B cell (primary cell): Measurements from ENCODE around the gene RPS15A. TPM values are rescaled to one million over a fixed set of nuclear protein-coding genes. Genes with fewer than 3 reads are reported as not detected.
A peak's percentile ranks its signal among the peaks of the same experiment; 100 is the strongest.

Experiments used
- ATAC-seq: fragments of 200-7000 bp; cut with Tn5 transposase; one replicate; pipeline ENCODE4 v1.10.0; 2021; ENCODE audit warnings: low read depth, mild to moderate bottlenecking, moderate number of reproducible peaks, moderate library complexity
- CTCF ChIA-PET: fragments of 350-600 bp; sonication (Branson Sonifier 250); formaldehyde crosslinking; loops from one replicate; lab custom pipeline; 2021; ENCODE audit warnings: antibody characterized with exemption, inconsistent platforms; lab: Charles Lee
- POLR2A ChIA-PET: fragments of 350-600 bp; sonication (Branson Sonifier 250); formaldehyde crosslinking; loops from one replicate; lab custom pipeline; 2021; ENCODE audit warnings: antibody characterized with exemption; lab: Charles Lee
- DNase-seq: peaks from one replicate; pipeline ENCODE4 v3.0.0; 2013
- H2AFZ ChIP-seq: 2 replicates; pipeline ENCODE4 v1.6.1; 2012; ENCODE audit warnings: mild to moderate bottlenecking, low read depth, low read length; ENCODE audit not compliant: insufficient read depth, poor library complexity, severe bottlenecking
- H3K27ac ChIP-seq, 2 donors: 1 replicate in 1 of 2; 2 replicates in 1 of 2; pipeline ENCODE4 v1.5.1; 2012 to 2013; ENCODE audit warnings: low read length in 2 of 2, mild to moderate bottlenecking in 2 of 2, moderate library complexity in 1 of 2
- H3K27me3 ChIP-seq, 4 experiments: fragments of 200-600 bp in 1 of 4; sonication (generic) in 1 of 4; replicated peaks in 1 of 4; 1 replicate in 2 of 4; 2 replicates in 2 of 4; pipeline versions ENCODE4 v1.6.1 to v1.7.0; 2013 to 2016; ENCODE audit warnings: low read length in 3 of 4, mild to moderate bottlenecking in 2 of 4, mixed read lengths in 1 of 4, moderate library complexity in 1 of 4; ENCODE audit not compliant: insufficient read depth in 4 of 4, control insufficient read depth in 3 of 4; ENCODE audit errors: control extremely low read depth in 1 of 4
- H3K36me3 ChIP-seq, 2 experiments: replicated peaks in 1 of 2; 1 replicate in 1 of 2; 2 replicates in 1 of 2; pipeline versions ENCODE4 v1.6.1 to v1.7.1; 2013; ENCODE audit warnings: low read length in 1 of 2; ENCODE audit not compliant: insufficient read depth in 2 of 2, control insufficient read depth in 1 of 2; ENCODE audit errors: control extremely low read depth in 1 of 2, extremely low read depth in 1 of 2
- H3K4me1 ChIP-seq, 2 donors: fragments of 200-600 bp in 1 of 2; sonication (generic) in 1 of 2; 1 replicate in 1 of 2; 2 replicates in 1 of 2; pipeline versions ENCODE4 v1.5.1 to v1.6.1; 2013 to 2017; ENCODE audit warnings: low read length in 2 of 2; ENCODE audit not compliant: control insufficient read depth in 2 of 2, insufficient read depth in 2 of 2
- H3K4me2 ChIP-seq: replicated peaks from 2 replicates; pipeline ENCODE3; 2012; ENCODE audit warnings: mild to moderate bottlenecking, low read depth, low read length; ENCODE audit not compliant: poor library complexity, severe bottlenecking
- H3K4me3 ChIP-seq, 5 experiments: fragments of 200-600 bp in 1 of 5; sonication (generic) in 1 of 5; 1 replicate in 3 of 5; 2 replicates in 2 of 5; pipeline versions ENCODE4 v1.5.1 to v1.7.0; 2011 to 2016; ENCODE audit warnings: low read length in 4 of 5, mild to moderate bottlenecking in 4 of 5, low read depth in 2 of 5, control low read depth in 1 of 5, moderate library complexity in 1 of 5; ENCODE audit not compliant: insufficient read depth in 1 of 5; ENCODE audit errors: control extremely low read depth in 1 of 5, extremely low read depth in 1 of 5
- H3K79me2 ChIP-seq: fragments of 200-600 bp; sonication (generic); one replicate; pipeline ENCODE4 v1.6.0; 2016; ENCODE audit warnings: low read length; ENCODE audit not compliant: control insufficient read depth, insufficient read depth
- H3K9ac ChIP-seq: fragments of 200-600 bp; sonication (generic); 2 replicates; pipeline ENCODE4 v1.6.1; 2017; ENCODE audit warnings: mild to moderate bottlenecking, low read length, moderate library complexity
- H3K9me3 ChIP-seq, 3 donors: one replicate each; pipeline versions ENCODE4 v1.6.1 to v1.7.1; 2013; ENCODE audit warnings: low read length in 2 of 3; ENCODE audit not compliant: control insufficient read depth in 2 of 3, insufficient read depth in 1 of 3; ENCODE audit errors: control extremely low read depth in 1 of 3
- H4K20me1 ChIP-seq: 2 replicates; pipeline ENCODE4 v1.6.0; 2012; ENCODE audit warnings: mild to moderate bottlenecking, low read length; ENCODE audit not compliant: insufficient read depth, control insufficient read depth, poor library complexity, severe bottlenecking
- H3K27ac Mint-ChIP-seq: one replicate; pipeline ENCODE4 v1.8.0; 2021; ENCODE audit warnings: mixed read lengths
- H3K27me3 Mint-ChIP-seq: one replicate; pipeline ENCODE4 v1.8.0; 2021; ENCODE audit warnings: mixed read lengths
- H3K4me1 Mint-ChIP-seq: one replicate; pipeline ENCODE4 v1.8.0; 2021; ENCODE audit warnings: mixed read lengths
- H3K4me3 Mint-ChIP-seq: one replicate; pipeline ENCODE4 v1.8.0; 2021; ENCODE audit warnings: mixed read lengths
- H3K9me3 Mint-ChIP-seq: one replicate; pipeline ENCODE4 v1.8.0; 2022; ENCODE audit warnings: mixed read lengths; ENCODE audit not compliant: insufficient read depth
- EZH2 ChIP-seq: IDR thresholded peaks from 2 replicates; pipeline ENCODE4 v1.6.1; 2012; ENCODE audit warnings: borderline replicate concordance, low read depth, mild to moderate bottlenecking, moderate library complexity, low read length; ENCODE audit not compliant: insufficient read depth, poor library complexity, severe bottlenecking
- WGBS: methylation state at CpG from one replicate; pipeline ENCODE4 v1.1.5; 2013; ENCODE audit warnings: missing lambda C conversion rate; ENCODE audit not compliant: insufficient coverage; 5-methylcytosine and 5-hydroxymethylcytosine counted together
- intact Hi-C: fragments of 100-400 bp; cut with micrococcal nuclease; formaldehyde crosslinking; loops from one replicate; pipeline ENCODE4 v1.10.0; 2022
- polyA plus RNA-seq: library from polyadenylated mRNA; depleted of rRNA; stranded (reverse); fragments of >200 nt; gene quantifications from 2 replicates; pipeline ENCODE4 v1.2.3, GENCODE V29; 2012
- total RNA-seq, 2 donors: library from RNA; stranded (reverse); fragments of 120-200 nt in 1 of 2; gene quantifications; 1 replicate in 1 of 2; 2 replicates in 1 of 2; pipeline versions ENCODE4 v1.2.3 to v1.2.4, GENCODE V29; 2013 to 2022
- TF ChIP-seq, protein P1 (sequence below): fragments of 200-600 bp; IDR thresholded peaks from one replicate; pipeline ENCODE4 v1.8.0; 2022; ENCODE audit warnings: antibody characterized with exemption, mild to moderate bottlenecking

Gene RPS15A
- total and polyA plus RNA-seq, 2 donors (not counting 1 experiment from before 2014, with no cell fraction given): 2,321 to 5,957 TPM

DNA sequence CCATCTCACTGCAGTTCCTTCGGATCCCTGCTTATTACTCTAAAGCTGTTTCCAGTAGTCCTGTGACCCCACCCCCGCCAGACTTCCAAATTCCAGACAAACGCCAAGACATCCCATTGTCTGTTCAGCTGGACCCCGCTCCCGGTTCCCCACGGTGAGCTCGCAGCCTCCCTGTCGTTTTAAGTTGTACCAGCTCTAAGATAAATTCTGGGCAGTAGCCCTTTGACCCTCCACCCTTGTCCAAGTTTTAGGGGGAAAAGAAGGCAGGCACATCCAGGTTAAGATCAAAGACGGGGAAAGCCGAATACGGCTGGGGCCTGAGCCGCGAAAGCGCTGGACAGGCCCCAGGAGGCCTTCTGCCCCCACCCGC is 10.6 kb upstream of the RPS15A start:
- ChIA-PET CTCF (interaction anchor here (0.6 to 4.3 kb wide), 6 partner anchors 11 to 268 kb away, joined by 3 to 73 read pairs (median 4); partner anchors contain the start of genes COQ7 and RPS15A), POLR2A (interaction anchor here (1.8 to 2.2 kb wide), 2 partner anchors 10 to 13 kb away, joined by 4 to 28 read pairs; partner anchors contain the start of gene RPS15A)
- peaks cover 46% of the 10 kb centered on the region for H3K79me2 ChIP-seq
- intact Hi-C loops: loop anchor here (1.0 to 5.0 kb wide), 5 partner anchors 10 to 917 kb away; partner anchors contain the start of genes CCP110, IQCK, KNOP1 and RPS15A
- Mint-ChIP-seq H3K27me3 (no peaks in the 10 kb centered on the region), H3K27ac (peak overlapping the region; percentile 95), H3K9me3 (no peaks in the 10 kb centered on the region), H3K4me3 (peak overlapping the region; percentile 92), H3K4me1 (peaks cover 38% of the 10 kb centered on the region)
- no peak for ATAC-seq
- peaks cover 11 to 20% of the 10 kb centered on the region in 2 experiments for H3K36me3 ChIP-seq
- H3K4me3 ChIP-seq: peak overlapping the region; percentile 76 to 94 (median 85)
- H3K9ac ChIP-seq: peak overlapping the region; percentile 96
- peak overlapping the region; percentile 92 to 95 for H3K27ac ChIP-seq
- H3K9me3 ChIP-seq: no peaks in the 10 kb centered on the region
- H3K4me2 ChIP-seq: peak overlapping the region; percentile 80
- TF ChIP-seq EZH2: no peak
- TF ChIP-seq, protein P1, sequence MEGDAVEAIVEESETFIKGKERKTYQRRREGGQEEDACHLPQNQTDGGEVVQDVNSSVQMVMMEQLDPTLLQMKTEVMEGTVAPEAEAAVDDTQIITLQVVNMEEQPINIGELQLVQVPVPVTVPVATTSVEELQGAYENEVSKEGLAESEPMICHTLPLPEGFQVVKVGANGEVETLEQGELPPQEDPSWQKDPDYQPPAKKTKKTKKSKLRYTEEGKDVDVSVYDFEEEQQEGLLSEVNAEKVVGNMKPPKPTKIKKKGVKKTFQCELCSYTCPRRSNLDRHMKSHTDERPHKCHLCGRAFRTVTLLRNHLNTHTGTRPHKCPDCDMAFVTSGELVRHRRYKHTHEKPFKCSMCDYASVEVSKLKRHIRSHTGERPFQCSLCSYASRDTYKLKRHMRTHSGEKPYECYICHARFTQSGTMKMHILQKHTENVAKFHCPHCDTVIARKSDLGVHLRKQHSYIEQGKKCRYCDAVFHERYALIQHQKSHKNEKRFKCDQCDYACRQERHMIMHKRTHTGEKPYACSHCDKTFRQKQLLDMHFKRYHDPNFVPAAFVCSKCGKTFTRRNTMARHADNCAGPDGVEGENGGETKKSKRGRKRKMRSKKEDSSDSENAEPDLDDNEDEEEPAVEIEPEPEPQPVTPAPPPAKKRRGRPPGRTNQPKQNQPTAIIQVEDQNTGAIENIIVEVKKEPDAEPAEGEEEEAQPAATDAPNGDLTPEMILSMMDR: no peak
- peak overlapping the region; percentile 71 for H2AFZ ChIP-seq
- under 1% methylated on average over 15 of the region's 15 CpGs for WGBS
- H3K27me3 ChIP-seq: no peaks in the 10 kb centered on the region
- DNase-seq: no peak
- H4K20me1 ChIP-seq: peaks cover 20% of the 10 kb centered on the region
- peaks cover 16 to 21% of the 10 kb centered on the region in 2 donors for H3K4me1 ChIP-seq

DNA sequence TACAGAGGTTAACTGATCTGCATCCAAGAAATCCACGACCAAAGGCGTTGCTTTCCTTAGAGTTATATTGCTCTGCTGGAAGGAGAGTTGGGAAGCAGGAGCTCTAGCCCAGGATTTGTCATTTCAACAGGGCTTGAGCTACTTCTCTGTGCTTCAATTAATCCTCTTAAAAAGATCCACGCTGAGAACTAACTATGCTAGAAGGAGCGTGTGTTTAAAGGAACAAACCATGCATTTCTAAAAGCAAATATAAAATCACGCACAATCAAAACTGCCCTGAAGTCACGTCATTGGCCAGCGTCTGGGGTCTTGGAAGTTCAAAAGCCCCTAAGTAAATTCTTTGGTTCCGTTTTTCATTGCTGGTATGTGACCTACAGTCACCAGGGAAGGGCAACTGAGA is 10.2 kb upstream of the RPS15A start:
- peak overlapping the region; percentile 76 to 94 (median 85) for H3K4me3 ChIP-seq
- peaks cover 14 to 25% of the 10 kb centered on the region in 2 experiments for H3K36me3 ChIP-seq
- ATAC-seq (no peak), DNase-seq (no peak)
- 0% methylated on average over 4 of the region's 8 CpGs for WGBS
- ChIA-PET CTCF (interaction anchor here (1.1 to 4.3 kb wide), 2 partner anchors 10 to 14 kb away, joined by 3 to 73 read pairs; partner anchors contain the start of gene RPS15A), POLR2A (interaction anchor here (2.2 kb wide), 1 partner anchor 10 kb away, joined by 28 read pairs; the partner anchor contains the start of gene RPS15A)
- Mint-ChIP-seq H3K27ac (peak overlapping the region; percentile 95), H3K27me3 (no peaks in the 10 kb centered on the region), H3K9me3 (no peaks in the 10 kb centered on the region), H3K4me1 (peaks cover 38% of the 10 kb centered on the region), H3K4me3 (peak overlapping the region; percentile 92)
- no peaks in the 10 kb centered on the region for H3K27me3 ChIP-seq
- H3K4me2 ChIP-seq: peak overlapping the region; percentile 80
- H3K79me2 ChIP-seq: peaks cover 51% of the 10 kb centered on the region
- peaks cover 16 to 21% of the 10 kb centered on the region in 2 donors for H3K4me1 ChIP-seq
- peak overlapping the region; percentile 92 to 95 for H3K27ac ChIP-seq
- TF ChIP-seq, protein P1: no peak
- no peak for TF ChIP-seq EZH2
- no peaks in the 10 kb centered on the region for H3K9me3 ChIP-seq
- intact Hi-C loops: loop anchor here (5.0 kb wide), 1 partner anchor 917 kb away; the partner anchor contains the start of genes IQCK and KNOP1
- H4K20me1 ChIP-seq: peaks cover 22% of the 10 kb centered on the region
- H2AFZ ChIP-seq: peak overlapping the region; percentile 71
- peak overlapping the region; percentile 96 for H3K9ac ChIP-seq
